ENCODE measurements around the gene PRKAG2. TPM values are rescaled to one million over a fixed set of nuclear protein-coding genes. Genes with fewer than 3 reads are reported as not detected.
"Not testable (repeated sequence)": the region's sequence is repeated elsewhere in the genome, so short reads cannot be mapped to it uniquely, and the experiment has no call there.

The PRKAG2 gene
- total RNA-seq, 1 experiment from 2014 or later: 9.4 TPM

- DNase-seq (ENCODE audit: low read depth): no peak
These were observed 74.5 kb downstream of the PRKAG2 start for GRCh38 chr7:151802469-151802846.

- DNase-seq (ENCODE audit: low read depth): no peak
These were observed 75.0 kb downstream of the PRKAG2 start for GRCh38 chr7:151801782-151802468.

DNA sequence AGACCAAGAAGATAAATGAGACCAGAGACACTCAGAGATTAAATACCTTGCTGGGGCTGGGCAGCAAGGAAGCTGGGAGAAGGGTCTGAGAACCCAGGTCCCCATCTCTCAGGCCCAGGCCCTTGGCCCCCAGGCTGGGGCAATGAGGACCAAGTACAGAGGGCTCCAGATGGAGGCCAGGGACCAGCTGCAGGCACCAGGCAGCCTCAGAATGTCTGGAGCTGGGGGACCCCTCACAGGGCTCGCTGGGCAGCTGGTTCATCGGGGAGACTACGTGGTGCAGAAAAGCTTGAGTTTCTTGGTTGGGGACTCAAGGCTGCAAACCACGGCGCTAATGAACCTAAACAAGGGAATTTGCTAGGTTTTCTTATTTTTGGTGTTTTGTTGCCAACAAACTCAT, 75.6 kb downstream of the PRKAG2 start:
- DNase-seq (ENCODE audit: low read depth): no peak

DNA sequence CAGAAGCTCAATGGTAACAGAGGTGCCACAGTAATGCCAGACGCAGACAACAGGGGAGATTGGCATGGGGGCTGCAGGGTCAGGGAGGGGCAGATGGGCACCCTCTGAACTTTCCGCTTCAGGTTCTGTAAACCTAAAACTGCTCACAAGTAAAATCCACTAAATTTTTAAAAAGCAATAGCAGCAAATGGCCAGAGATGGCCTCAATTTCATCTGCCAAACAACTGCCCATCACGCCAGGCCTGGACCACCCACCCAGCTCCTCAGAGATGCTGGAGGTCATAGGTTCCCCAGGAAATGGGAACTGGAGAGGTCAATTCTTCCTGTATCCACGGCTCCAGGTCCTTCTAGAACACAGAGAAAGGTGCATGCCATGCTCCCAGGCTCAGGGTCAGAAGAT, 76.1 kb downstream of the PRKAG2 start:
- no peak for DNase-seq (ENCODE audit: low read depth)

DNA sequence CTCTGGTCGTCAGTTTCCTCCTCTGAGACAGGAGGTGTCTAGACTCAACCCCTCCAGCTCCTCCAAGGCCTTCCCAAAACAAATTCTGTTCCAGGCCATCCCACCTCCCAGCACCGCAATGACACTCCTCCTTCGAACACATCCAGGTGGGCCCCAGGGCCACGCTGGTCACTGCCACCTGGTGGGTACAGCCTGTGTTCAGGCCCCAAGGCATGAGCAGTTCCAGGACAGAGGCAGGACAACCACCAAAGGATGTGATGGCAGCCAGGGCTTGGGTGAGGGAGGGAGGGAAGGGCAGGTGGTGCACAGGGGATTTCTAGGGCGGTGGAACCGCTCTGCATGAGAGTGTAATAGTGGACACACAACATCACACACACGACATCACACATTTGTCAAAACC, 76.5 kb downstream of the PRKAG2 start:
- DNase-seq (ENCODE audit: low read depth): no peak

DNA sequence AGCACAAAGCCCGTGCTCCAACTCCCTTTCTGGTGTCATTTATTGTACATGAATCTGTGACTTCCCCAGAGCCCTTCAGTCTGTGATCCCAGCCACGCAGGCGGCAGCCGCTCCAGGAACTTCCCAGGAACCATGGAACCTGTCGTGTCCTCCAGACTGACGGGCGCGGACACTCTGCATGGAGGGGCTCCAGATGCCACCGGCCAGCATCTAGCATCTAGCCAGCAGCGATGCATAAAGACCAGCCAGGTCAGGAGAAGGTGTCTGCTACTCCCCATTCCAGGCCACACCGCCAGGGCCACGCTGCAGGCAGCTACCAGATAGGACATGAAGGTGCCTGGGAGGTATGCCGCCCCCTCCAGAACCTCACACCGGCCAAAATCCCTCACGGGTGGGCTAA, 77.4 kb downstream of the PRKAG2 start:
- no peak for DNase-seq (ENCODE audit: low read depth)

DNA sequence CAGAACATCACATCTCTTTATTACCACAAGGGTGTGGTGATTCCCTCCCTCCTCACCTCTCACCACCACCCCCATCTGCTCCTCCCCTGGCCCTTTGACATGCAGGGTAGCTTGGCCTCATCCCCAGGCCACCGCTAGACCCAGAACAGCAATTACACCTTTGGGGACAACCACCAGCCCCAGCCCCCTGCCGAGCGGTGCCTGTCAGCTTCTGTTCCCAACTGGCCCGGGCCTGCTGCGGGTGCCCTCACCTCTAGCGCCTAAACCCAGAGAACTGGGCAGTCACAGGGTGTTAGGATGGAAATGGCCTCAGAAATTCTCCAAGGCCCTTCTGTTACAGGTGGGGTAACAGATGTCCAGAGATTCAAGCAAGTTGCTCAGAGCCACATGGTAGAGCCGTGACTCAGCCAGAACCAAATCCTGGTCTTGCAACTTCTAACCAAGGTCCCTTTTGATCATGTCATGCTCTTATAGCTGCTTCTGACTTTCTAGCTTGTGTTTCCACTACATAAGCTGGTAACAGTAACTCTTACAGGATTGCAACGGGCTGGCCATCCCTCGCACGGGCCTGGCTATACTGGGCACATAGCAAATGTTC, 78.0 kb downstream of the PRKAG2 start:
- no peak for DNase-seq (ENCODE audit: low read depth)

GRCh38 chr7:151797667-151798307, 79.1 kb downstream of the PRKAG2 start:
- not testable (repeated sequence) for DNase-seq (ENCODE audit: low read depth)

GRCh38 chr7:151796871-151797537, 79.9 kb downstream of the PRKAG2 start:
- DNase-seq (ENCODE audit: low read depth): no peak

DNA sequence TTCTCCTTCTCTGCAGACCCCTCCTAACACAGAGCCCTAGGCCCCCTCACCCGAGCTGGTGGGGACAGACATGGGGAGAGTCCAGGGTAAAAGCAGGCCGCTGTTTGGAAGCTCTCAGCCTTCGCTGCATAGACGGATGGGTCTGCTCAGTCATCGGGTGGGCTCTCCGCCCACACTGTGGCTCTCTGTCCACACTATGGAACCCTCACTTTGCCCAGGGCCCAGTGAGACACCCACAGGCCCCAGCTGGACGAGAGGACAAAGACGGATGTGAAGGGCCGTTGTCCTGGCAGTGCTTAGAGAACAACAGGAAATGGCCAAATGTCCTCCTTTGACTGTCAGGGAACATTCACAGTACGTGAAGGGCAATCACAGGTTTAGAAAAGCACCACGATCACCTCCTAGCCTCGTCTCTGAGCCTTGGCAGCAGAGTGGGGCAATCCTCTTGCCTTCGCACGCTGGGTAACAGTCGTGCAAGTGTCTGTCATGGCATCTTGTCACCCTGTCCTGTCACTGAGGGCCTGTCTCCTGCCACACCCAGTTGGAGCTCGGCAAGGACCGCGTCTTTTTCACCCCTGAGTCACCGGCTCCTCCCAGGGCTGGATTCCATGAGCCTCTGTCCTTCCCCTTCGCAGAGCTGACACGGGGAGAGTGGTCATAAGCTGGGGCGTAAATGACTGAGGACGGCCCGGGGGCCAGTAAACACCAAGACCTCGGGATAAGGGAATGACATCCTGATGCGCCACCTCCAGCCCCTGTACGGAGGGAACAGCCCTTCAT, 80.6 kb downstream of the PRKAG2 start:
- peak; percentile 69 for DNase-seq (ENCODE audit: low read depth)

DNA sequence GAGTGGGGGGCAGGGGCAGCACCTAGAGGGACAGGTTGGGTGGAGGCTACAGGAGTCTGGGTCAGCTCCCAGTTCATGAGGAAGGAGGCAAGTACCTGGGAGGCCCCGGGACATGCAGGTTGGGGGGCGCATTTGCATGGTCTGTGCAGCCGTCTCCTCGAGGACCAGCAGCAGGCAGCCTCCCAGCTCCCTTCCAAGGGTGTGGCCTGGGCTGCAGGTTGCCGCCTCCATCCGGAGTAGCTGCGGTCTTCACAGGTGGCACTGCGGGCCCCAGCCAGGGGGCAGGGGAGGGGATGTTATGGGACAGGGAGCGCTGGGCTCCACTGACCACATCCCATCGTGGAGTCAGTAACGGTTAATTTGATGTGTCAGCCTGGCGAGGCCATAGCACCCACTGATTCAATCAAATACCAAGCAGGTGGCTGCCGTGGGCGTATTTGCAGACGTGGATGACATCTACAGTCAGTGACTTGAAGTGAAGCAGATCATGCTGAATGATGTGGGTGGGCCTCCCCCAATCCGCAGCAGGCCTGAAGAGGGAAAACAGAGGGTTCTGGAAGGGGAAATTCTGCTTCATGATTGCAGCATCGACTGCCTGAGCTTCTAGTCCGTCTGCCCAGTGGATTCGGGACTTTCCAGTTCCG, 81.6 kb downstream of the PRKAG2 start:
- no peak for DNase-seq (ENCODE audit: low read depth)

DNA sequence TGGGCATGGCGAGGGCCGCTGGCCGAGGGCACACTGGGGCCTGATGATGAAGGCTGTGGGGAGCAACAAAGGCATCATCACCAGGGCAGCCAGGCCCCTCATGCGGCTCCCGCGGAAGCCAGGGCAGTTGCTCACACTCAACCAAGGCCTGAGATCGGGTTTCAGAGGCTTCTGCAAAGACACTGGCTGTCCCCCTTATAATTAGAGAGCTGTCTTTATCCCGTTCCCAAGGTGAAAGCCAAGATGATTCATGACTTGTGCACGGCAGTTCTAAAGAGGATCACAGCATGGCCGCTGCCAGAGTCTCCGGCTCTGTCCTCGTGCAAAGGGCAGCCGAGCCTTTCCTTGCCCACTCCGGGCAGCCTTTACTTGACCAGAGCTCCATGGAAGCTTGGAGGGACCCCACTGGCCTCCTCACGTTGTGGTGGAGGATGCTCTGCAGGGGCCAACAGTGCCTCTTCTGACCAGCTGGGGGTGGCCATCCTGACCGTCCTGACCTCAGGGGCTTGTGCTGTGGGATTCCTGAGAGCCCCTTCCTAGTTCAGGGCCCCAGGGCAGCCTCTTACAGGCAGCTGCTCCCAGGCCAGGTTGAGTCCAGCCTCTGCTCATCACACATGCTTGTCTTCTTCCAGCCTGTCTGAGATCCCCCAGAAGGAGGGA, 82.3 kb downstream of the PRKAG2 start:
- peak; percentile 69 for DNase-seq (ENCODE audit: low read depth)

DNA sequence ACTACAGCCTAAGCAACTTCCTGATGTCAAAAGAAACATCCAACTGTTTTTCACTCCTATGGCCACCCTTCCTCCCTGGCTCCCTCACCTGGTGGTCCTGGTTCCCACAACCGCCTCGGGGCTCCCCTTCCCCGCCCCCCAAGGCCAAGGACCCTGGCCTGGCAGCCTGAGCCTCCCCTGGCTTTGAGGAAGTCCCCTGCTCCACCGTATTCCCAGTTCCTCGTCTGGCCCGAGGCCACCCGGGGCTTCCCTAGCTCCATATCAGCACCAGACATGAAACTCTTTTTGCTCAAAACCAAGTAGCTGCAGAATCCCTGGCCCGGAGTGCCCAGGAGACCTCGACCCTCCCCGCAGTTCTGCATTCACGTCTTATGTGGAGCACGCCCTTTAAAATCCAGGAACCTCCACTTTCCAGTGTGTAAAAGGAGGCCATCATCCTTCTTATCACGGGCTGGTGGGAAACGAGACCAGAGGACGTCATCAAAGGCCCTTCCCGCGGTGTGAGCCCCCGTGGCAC, 82.9 kb downstream of the PRKAG2 start:
- no peak for DNase-seq (ENCODE audit: low read depth)

DNA sequence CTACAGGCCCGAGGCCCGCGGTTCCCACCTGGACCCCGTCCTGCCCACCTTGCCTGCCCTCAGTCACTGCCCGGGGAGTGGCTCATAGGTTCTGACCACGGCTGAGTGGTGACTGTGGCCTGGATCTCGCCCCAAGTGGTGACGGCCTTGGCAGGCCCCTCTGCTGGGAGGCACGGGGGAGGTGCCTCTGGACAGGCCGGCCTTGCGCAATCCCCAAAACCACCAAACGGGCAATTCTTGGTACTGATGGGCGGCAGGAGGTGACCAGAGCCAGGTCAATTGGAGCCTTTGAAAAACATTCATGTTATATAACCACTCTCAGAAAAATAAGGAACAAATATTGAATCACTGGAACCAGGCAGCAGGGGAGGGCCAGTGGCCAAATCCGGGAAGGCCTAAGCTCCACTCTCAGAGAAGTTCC, 83.4 kb downstream of the PRKAG2 start:
- peak; percentile 48 for DNase-seq (ENCODE audit: low read depth)

GRCh38 chr7:151792636-151793035, 84.3 kb downstream of the PRKAG2 start:
- no peak for DNase-seq (ENCODE audit: low read depth)

- no peak for DNase-seq (ENCODE audit: low read depth)
These were observed 84.8 kb downstream of the PRKAG2 start for GRCh38 chr7:151792086-151792485.

- DNase-seq (ENCODE audit: low read depth): no peak
These were observed 85.9 kb downstream of the PRKAG2 start for GRCh38 chr7:151790830-151791620.

- DNase-seq (ENCODE audit: low read depth): no peak
These were observed 86.7 kb downstream of the PRKAG2 start for GRCh38 chr7:151790095-151790829.

DNA sequence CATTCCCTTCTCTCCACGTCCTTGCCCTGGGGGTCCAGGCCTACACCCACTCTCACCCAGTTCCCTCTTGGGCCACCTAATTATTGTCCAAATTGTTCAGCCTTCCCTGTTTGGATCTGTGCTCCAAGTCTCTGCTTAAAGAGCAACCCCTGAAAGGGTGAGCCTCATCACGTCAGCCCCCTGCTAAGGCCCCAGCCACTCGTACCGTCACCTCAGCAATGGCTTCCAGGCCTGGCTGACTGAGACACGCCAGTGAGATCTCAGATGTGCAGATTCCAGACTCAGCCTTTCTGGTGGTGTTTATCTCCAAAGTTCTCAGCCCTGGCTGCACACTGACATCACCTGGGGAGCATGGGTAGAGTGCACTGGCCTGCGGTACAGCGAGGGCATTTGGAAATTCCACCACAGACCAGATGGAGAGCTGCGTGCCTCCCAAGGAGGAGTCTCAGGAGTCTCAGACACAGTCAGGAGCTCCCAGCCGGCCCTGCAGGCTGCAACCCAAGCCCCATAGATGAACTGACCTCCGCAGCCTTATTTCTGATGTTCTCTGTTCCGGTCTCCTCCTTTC, 87.5 kb downstream of the PRKAG2 start:
- no peak for DNase-seq (ENCODE audit: low read depth)
